ENCODE results near the gene ZNF766. TPM values are rescaled to one million over a fixed set of nuclear protein-coding genes. Genes with fewer than 3 reads are reported as not detected.
A peak's percentile ranks its signal among the peaks of the same experiment; 100 is the strongest.

The ZNF766 gene
- total RNA-seq, 1 experiment from 2014 or later, result 32.9 TPM

GRCh38 chr19:52331757-52332156 is 62.4 kb downstream of the ZNF766 start:
- ATAC-seq, result no peak
- Mint-ChIP-seq H3K4me3 (no peak overlapping the region), H3K4me1 (peaks cover 1% of the 10 kb centered on the region; the same call in 1 of the 2 replicates), H3K9me3 (peaks cover 58% of the 10 kb centered on the region), H3K27me3 (ENCODE audit: low read depth) (peaks cover 19% of the 10 kb centered on the region), H3K36me3 (peaks cover 42% of the 10 kb centered on the region), H3K27ac (no peak overlapping the region)
- ChIA-PET CTCF (no interaction called here), POLR2A (no interaction called here)
- TF ChIP-seq, protein P1, sequence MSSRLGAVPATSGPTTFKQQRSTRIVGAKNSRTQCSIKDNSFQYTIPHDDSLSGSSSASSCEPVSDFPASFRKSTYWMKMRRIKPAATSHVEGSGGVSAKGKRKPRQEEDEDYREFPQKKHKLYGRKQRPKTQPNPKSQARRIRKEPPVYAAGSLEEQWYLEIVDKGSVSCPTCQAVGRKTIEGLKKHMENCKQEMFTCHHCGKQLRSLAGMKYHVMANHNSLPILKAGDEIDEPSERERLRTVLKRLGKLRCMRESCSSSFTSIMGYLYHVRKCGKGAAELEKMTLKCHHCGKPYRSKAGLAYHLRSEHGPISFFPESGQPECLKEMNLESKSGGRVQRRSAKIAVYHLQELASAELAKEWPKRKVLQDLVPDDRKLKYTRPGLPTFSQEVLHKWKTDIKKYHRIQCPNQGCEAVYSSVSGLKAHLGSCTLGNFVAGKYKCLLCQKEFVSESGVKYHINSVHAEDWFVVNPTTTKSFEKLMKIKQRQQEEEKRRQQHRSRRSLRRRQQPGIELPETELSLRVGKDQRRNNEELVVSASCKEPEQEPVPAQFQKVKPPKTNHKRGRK (CRISPR knock-in tag; IDR thresholded peaks at IDR 0.05; ENCODE audit: borderline replicate concordance), result no peak
- no peak for DNase-seq (ENCODE audit: low spot score)

GRCh38 chr19:52335768-52336116 is 66.4 kb downstream of the ZNF766 start:
- Mint-ChIP-seq H3K27me3 (ENCODE audit: low read depth) (peaks cover 14% of the 10 kb centered on the region), H3K9me3 (peaks cover 32% of the 10 kb centered on the region), H3K4me3 (peak overlapping the region; percentile 92), H3K27ac (peak overlapping the region; percentile 80), H3K36me3 (peaks cover 27% of the 10 kb centered on the region), H3K4me1 (peaks cover 9% of the 10 kb centered on the region)
- ATAC-seq (peak; percentile 20), DNase-seq (ENCODE audit: low spot score) (no peak)
- no peak for TF ChIP-seq ZNF263 (CRISPR knock-in tag; IDR thresholded peaks at IDR 0.05; ENCODE audit: low read depth)
- no peak for TF ChIP-seq USF2 (CRISPR knock-in tag; IDR thresholded peaks at IDR 0.05)
- no peak for TF ChIP-seq JUN (CRISPR knock-in tag; IDR thresholded peaks at IDR 0.05)
- no peak for TF ChIP-seq ESRRA (CRISPR knock-in tag; IDR thresholded peaks at IDR 0.05; ENCODE audit: borderline replicate concordance)
- TF ChIP-seq ZNF121 (CRISPR knock-in tag; IDR thresholded peaks at IDR 0.05), result no peak
- no peak for TF ChIP-seq NR3C1 (CRISPR knock-in tag; conservative IDR thresholded peaks at IDR 0.05; ENCODE audit: low read depth)
- TF ChIP-seq CREB1 (CRISPR knock-in tag; IDR thresholded peaks at IDR 0.05), result no peak
- no peak for TF ChIP-seq ELF4 (CRISPR knock-in tag; IDR thresholded peaks at IDR 0.05; ENCODE audit: low read depth)
- TF ChIP-seq CDX4 (CRISPR knock-in tag; IDR thresholded peaks at IDR 0.05; ENCODE audit: borderline replicate concordance), result no peak
- TF ChIP-seq NFE2L1 (CRISPR knock-in tag; IDR thresholded peaks at IDR 0.05), result no peak
- TF ChIP-seq, protein P2, sequence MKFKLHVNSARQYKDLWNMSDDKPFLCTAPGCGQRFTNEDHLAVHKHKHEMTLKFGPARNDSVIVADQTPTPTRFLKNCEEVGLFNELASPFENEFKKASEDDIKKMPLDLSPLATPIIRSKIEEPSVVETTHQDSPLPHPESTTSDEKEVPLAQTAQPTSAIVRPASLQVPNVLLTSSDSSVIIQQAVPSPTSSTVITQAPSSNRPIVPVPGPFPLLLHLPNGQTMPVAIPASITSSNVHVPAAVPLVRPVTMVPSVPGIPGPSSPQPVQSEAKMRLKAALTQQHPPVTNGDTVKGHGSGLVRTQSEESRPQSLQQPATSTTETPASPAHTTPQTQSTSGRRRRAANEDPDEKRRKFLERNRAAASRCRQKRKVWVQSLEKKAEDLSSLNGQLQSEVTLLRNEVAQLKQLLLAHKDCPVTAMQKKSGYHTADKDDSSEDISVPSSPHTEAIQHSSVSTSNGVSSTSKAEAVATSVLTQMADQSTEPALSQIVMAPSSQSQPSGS (CRISPR knock-in tag; IDR thresholded peaks at IDR 0.05; ENCODE audit: borderline replicate concordance, low read depth), result no peak
- TF ChIP-seq FOXP4 (CRISPR knock-in tag; IDR thresholded peaks at IDR 0.05), result no peak
- no peak for TF ChIP-seq GABPB1 (CRISPR knock-in tag; IDR thresholded peaks at IDR 0.05)
- TF ChIP-seq ZBTB21 (CRISPR knock-in tag; IDR thresholded peaks at IDR 0.05; ENCODE audit: borderline replicate concordance), result no peak
- no peak for TF ChIP-seq USF1 (CRISPR knock-in tag; IDR thresholded peaks at IDR 0.05)
- POLR2A ChIA-PET, result no interaction called here
- CTCF ChIA-PET, result interaction anchor here (0.8 to 1.7 kb wide), 3 partner anchors 8 to 206 kb away, joined by 3 to 6 read pairs (median 3); no protein-coding TSS in a partner anchor
